NCI-H2227 (cell line): ENCODE results near the gene PHGDH.
"Not testable (repeated sequence)": the region's sequence is repeated elsewhere in the genome, so short reads cannot be mapped to it uniquely, and the experiment has no call there.

Experiments used
- DNase-seq: peaks from one replicate; lab custom pipeline; 2025; ENCODE audit not compliant: unreplicated experiment; lab: John Stamatoyannopoulos, UW

The PHGDH gene

DNA sequence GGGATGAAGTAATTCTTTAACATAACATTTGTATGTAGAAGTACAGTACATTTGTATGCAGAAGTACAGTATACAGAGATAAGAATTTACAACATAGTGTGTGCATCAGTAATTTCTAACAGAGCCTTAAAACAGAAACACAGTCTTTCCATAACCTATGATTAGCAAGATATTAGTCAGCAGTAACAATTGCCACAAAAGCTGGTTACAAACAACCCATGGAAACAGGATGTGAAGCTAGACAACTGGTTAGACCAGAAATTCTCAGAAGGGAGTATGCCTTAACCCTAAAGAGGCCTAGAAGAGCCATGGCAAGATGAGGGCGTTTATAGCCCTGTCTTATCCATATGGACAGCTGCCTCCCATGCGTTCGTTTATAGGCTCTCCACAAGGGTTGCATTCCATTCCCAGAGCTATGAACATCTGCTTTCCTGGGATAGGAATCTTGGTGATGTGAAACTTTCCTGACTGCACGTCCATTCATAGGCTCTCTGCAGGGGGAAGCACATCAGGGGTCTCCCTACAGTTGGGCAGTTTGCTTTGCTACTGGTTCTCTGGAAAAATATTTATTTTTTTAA is 74.8 kb downstream of the PHGDH start:
- not testable (repeated sequence) for DNase-seq

DNA sequence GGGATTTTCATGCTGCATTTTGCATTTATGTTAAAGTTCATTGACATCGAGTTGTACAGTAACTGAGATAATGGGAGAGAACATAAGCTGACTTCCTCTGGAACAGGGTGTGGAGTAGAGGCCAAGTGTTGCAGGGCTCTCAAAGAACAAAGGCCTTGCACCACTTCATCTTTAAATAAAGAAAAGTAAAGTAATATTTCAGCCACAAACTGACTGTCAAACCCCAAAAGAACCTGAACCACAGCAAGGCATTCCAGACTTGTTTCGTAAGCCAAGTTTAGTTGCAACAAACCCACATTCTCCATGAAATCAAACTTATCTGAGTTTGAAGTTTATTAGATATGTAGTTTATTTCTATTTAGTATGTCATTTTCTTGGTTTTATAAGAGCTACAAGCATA is 76.0 kb downstream of the PHGDH start:
- no peak for DNase-seq

DNA sequence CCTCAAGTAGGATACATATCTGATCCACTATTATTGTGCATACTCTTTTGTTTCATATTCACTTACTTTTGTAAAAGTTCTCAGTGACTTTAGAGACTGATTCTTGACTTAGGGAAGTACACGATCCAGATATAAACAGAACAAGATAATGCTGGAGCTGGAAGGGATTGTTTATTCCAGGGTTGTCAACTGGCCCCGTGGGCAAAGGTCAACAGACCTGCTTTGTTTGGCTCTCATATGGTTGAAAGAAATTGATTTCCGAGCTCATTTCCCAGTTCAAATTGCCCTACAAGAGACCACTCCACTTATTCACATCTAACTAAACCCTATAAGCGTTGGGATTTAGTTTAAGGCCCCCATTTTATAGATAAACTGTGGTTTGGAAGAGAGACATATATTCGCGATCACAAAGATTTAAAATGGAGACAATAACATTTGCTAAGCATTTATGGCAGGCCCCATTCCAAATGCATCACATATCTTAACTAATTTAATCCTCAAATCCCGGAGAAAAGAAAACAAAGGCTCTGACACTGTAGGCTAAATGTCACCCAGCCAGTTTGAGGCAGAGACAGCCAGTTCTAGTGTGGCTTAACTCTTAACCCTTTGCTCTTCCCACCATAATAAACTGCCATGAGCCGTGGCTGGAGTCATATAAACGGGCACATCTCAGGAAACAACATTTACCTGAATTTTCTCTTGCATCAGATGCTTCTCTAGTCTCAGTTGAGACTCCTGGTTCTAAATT is 78.9 kb downstream of the PHGDH start:
- peak; percentile 12 for DNase-seq

DNA sequence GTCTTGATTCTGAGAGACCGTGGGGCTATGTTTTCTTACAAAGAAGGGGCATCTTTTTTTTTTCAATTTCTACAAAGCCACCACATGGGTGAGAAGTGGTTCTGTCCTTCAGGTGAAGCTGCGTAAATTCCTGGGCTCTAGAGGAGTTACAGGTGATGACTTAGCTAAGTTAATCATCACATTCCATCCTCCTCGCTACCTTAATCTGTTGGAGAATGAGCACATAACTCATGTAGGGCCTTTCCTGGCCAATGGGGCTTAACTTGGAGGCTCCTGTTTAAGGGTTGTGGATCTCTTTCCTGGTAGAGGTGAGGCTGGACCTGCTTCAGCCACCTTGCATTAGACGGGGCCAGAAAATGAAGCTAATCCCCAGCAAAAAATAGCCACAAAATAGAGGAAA is 79.6 kb downstream of the PHGDH start:
- no peak for DNase-seq
